Activated CD4-positive, alpha-beta T cell treated with anti-CD3 and anti-CD28 coated beads, Interleukin-2, amount 10 ng/mL, durations not matched to agents 7 days and 5 days (primary cell): Measurements from ENCODE around the gene C8B. TPM values are rescaled to one million over a fixed set of nuclear protein-coding genes. Genes with fewer than 3 reads are reported as not detected.

ENCODE experiments used
- CTCF ChIA-PET: fragments of 350-600 bp; sonication (Branson Sonifier 250); formaldehyde crosslinking; loops from one replicate; lab custom pipeline; 2021; ENCODE audit warnings: antibody characterized with exemption; lab: Charles Lee
- POLR2A ChIA-PET: fragments of 350-600 bp; sonication (Branson Sonifier 250); formaldehyde crosslinking; loops from one replicate; lab custom pipeline; 2021; ENCODE audit warnings: antibody characterized with exemption; lab: Charles Lee
- DNase-seq: peaks from one replicate; pipeline ENCODE4 v3.0.0-alpha.2; 2020
- H3K27ac Mint-ChIP-seq: one replicate; pipeline ENCODE4 v1.8.0; 2021; ENCODE audit warnings: mild to moderate bottlenecking, moderate library complexity, mixed read lengths
- H3K27me3 Mint-ChIP-seq: one replicate; pipeline ENCODE4 v1.8.0; 2021; ENCODE audit warnings: mixed read lengths
- H3K36me3 Mint-ChIP-seq: one replicate; pipeline ENCODE4 v1.8.0; 2021; ENCODE audit warnings: low read depth, mixed read lengths
- H3K4me1 Mint-ChIP-seq: one replicate; pipeline ENCODE4 v1.8.0; 2021; ENCODE audit warnings: mixed read lengths
- H3K4me3 Mint-ChIP-seq: one replicate; pipeline ENCODE4 v1.8.0; 2021; ENCODE audit warnings: mild to moderate bottlenecking, moderate library complexity, mixed read lengths
- H3K9me3 Mint-ChIP-seq: one replicate; pipeline ENCODE4 v1.8.0; 2021; ENCODE audit warnings: mixed read lengths
- total RNA-seq, 2 experiments: library from RNA; stranded (reverse); gene quantifications; one replicate each; pipeline ENCODE4 v1.2.3, GENCODE V29; 2021

Gene C8B
- total RNA-seq, 2 experiments from 2014 or later, result not detected

- no peaks in the 10 kb centered on the region for H3K27me3 Mint-ChIP-seq
- DNase-seq, result no peak
- no peaks in the 10 kb centered on the region for H3K4me1 Mint-ChIP-seq
- H3K9me3 Mint-ChIP-seq, result no peaks in the 10 kb centered on the region
- POLR2A ChIA-PET, result no interaction called here
- CTCF ChIA-PET, result no interaction called here
- H3K4me3 Mint-ChIP-seq, result no peak overlapping the region
- no peak overlapping the region for H3K27ac Mint-ChIP-seq
- no peaks in the 10 kb centered on the region for H3K36me3 Mint-ChIP-seq
Measured at GRCh38 chr1:56938646-56939045, 27.2 kb downstream of the C8B start.

GRCh38 chr1:56934430-56935060 is 31.3 kb downstream of the C8B start:
- no peak overlapping the region for H3K27ac Mint-ChIP-seq
- H3K4me1 Mint-ChIP-seq, result no peaks in the 10 kb centered on the region
- CTCF ChIA-PET, result no interaction called here
- POLR2A ChIA-PET, result no interaction called here
- H3K27me3 Mint-ChIP-seq, result no peaks in the 10 kb centered on the region
- no peaks in the 10 kb centered on the region for H3K9me3 Mint-ChIP-seq
- no peaks in the 10 kb centered on the region for H3K36me3 Mint-ChIP-seq
- DNase-seq, result no peak
- no peak overlapping the region for H3K4me3 Mint-ChIP-seq

- no peak overlapping the region for H3K27ac Mint-ChIP-seq
- no peak for DNase-seq
- no peaks in the 10 kb centered on the region for H3K9me3 Mint-ChIP-seq
- POLR2A ChIA-PET, result no interaction called here
- CTCF ChIA-PET, result no interaction called here
- no peaks in the 10 kb centered on the region for H3K36me3 Mint-ChIP-seq
- H3K27me3 Mint-ChIP-seq, result no peaks in the 10 kb centered on the region
- no peaks in the 10 kb centered on the region for H3K4me1 Mint-ChIP-seq
- no peak overlapping the region for H3K4me3 Mint-ChIP-seq
Measured at GRCh38 chr1:56933606-56934005, 32.2 kb downstream of the C8B start.

GRCh38 chr1:56933161-56933560 is 32.7 kb downstream of the C8B start:
- Mint-ChIP-seq H3K9me3 (no peaks in the 10 kb centered on the region), H3K36me3 (no peaks in the 10 kb centered on the region), H3K4me1 (no peaks in the 10 kb centered on the region), H3K27me3 (no peaks in the 10 kb centered on the region), H3K4me3 (no peak overlapping the region), H3K27ac (no peak overlapping the region)
- no peak for DNase-seq
- ChIA-PET POLR2A (no interaction called here), CTCF (interaction anchor here (1.0 kb wide), 1 partner anchor 12 kb away, joined by 3 read pairs; no protein-coding TSS in a partner anchor)

- ChIA-PET POLR2A (no interaction called here), CTCF (no interaction called here)
- Mint-ChIP-seq H3K27me3 (no peaks in the 10 kb centered on the region), H3K4me3 (no peak overlapping the region), H3K36me3 (no peaks in the 10 kb centered on the region), H3K4me1 (no peaks in the 10 kb centered on the region), H3K27ac (no peak overlapping the region), H3K9me3 (no peaks in the 10 kb centered on the region)
- no peak for DNase-seq
Measured at GRCh38 chr1:56931686-56932085, 34.1 kb downstream of the C8B start.

- H3K27ac Mint-ChIP-seq, result no peak overlapping the region
- DNase-seq, result no peak
Measured at GRCh38 chr1:56931211-56931610, 34.6 kb downstream of the C8B start.

GRCh38 chr1:56929492-56929891 is 36.3 kb downstream of the C8B start:
- ChIA-PET CTCF (no interaction called here), POLR2A (no interaction called here)
- H3K27me3 Mint-ChIP-seq, result no peaks in the 10 kb centered on the region
- H3K4me3 Mint-ChIP-seq, result no peak overlapping the region
- H3K4me1 Mint-ChIP-seq, result no peaks in the 10 kb centered on the region
- no peak overlapping the region for H3K27ac Mint-ChIP-seq
- no peaks in the 10 kb centered on the region for H3K36me3 Mint-ChIP-seq
- DNase-seq, result no peak
- H3K9me3 Mint-ChIP-seq, result no peaks in the 10 kb centered on the region

More at GRCh38 chr1:56931211-56931610, 34.6 kb downstream of the C8B start:
- H3K4me1 Mint-ChIP-seq, result no peaks in the 10 kb centered on the region
- no peaks in the 10 kb centered on the region for H3K36me3 Mint-ChIP-seq
- ChIA-PET POLR2A (no interaction called here), CTCF (no interaction called here)
- no peaks in the 10 kb centered on the region for H3K27me3 Mint-ChIP-seq
- no peak overlapping the region for H3K4me3 Mint-ChIP-seq
- H3K9me3 Mint-ChIP-seq, result no peaks in the 10 kb centered on the region

GRCh38 chr1:56927986-56928385 is 37.8 kb downstream of the C8B start:
- Mint-ChIP-seq H3K27ac (no peak overlapping the region), H3K27me3 (no peaks in the 10 kb centered on the region), H3K4me3 (no peak overlapping the region), H3K9me3 (no peaks in the 10 kb centered on the region), H3K36me3 (no peaks in the 10 kb centered on the region), H3K4me1 (no peaks in the 10 kb centered on the region)
- DNase-seq, result no peak
- ChIA-PET POLR2A (no interaction called here), CTCF (no interaction called here)

GRCh38 chr1:56927171-56927570 is 38.6 kb downstream of the C8B start:
- ChIA-PET POLR2A (no interaction called here), CTCF (no interaction called here)
- Mint-ChIP-seq H3K4me1 (no peaks in the 10 kb centered on the region), H3K9me3 (no peaks in the 10 kb centered on the region), H3K4me3 (no peak overlapping the region), H3K27ac (no peak overlapping the region), H3K27me3 (no peaks in the 10 kb centered on the region), H3K36me3 (no peaks in the 10 kb centered on the region)
- no peak for DNase-seq

GRCh38 chr1:56925193-56925592 is 40.6 kb downstream of the C8B start:
- CTCF ChIA-PET, result no interaction called here
- H3K4me1 Mint-ChIP-seq, result no peaks in the 10 kb centered on the region

GRCh38 chr1:56924116-56924515 is 41.7 kb downstream of the C8B start:
- no peak for DNase-seq
- no peak overlapping the region for H3K4me3 Mint-ChIP-seq
- H3K27me3 Mint-ChIP-seq, result no peaks in the 10 kb centered on the region
- ChIA-PET CTCF (no interaction called here), POLR2A (no interaction called here)
- H3K36me3 Mint-ChIP-seq, result no peaks in the 10 kb centered on the region
- no peak overlapping the region for H3K27ac Mint-ChIP-seq
- H3K4me1 Mint-ChIP-seq, result no peaks in the 10 kb centered on the region
- H3K9me3 Mint-ChIP-seq, result no peaks in the 10 kb centered on the region

More at GRCh38 chr1:56925193-56925592, 40.6 kb downstream of the C8B start:
- Mint-ChIP-seq H3K4me3 (no peak overlapping the region), H3K9me3 (no peaks in the 10 kb centered on the region), H3K27ac (no peak overlapping the region), H3K27me3 (no peaks in the 10 kb centered on the region), H3K36me3 (no peaks in the 10 kb centered on the region)
- no peak for DNase-seq
- POLR2A ChIA-PET, result no interaction called here

- Mint-ChIP-seq H3K9me3 (no peaks in the 10 kb centered on the region), H3K27me3 (no peaks in the 10 kb centered on the region), H3K4me1 (no peaks in the 10 kb centered on the region), H3K36me3 (no peaks in the 10 kb centered on the region), H3K27ac (no peak overlapping the region), H3K4me3 (no peak overlapping the region)
- no peak for DNase-seq
- ChIA-PET CTCF (no interaction called here), POLR2A (no interaction called here)
Measured at GRCh38 chr1:56923201-56923600, 42.6 kb downstream of the C8B start.

- H3K4me1 Mint-ChIP-seq, result no peaks in the 10 kb centered on the region
- H3K4me3 Mint-ChIP-seq, result no peak overlapping the region
- no peaks in the 10 kb centered on the region for H3K27me3 Mint-ChIP-seq
- no peaks in the 10 kb centered on the region for H3K9me3 Mint-ChIP-seq
- DNase-seq, result no peak
- ChIA-PET POLR2A (no interaction called here), CTCF (no interaction called here)
- no peaks in the 10 kb centered on the region for H3K36me3 Mint-ChIP-seq
- no peak overlapping the region for H3K27ac Mint-ChIP-seq
Measured at GRCh38 chr1:56922507-56922906, 43.3 kb downstream of the C8B start.

- POLR2A ChIA-PET, result no interaction called here
- Mint-ChIP-seq H3K9me3 (no peaks in the 10 kb centered on the region), H3K36me3 (no peaks in the 10 kb centered on the region), H3K27me3 (no peaks in the 10 kb centered on the region), H3K27ac (no peak overlapping the region), H3K4me1 (no peaks in the 10 kb centered on the region), H3K4me3 (no peak overlapping the region)
- DNase-seq, result no peak
- CTCF ChIA-PET, result no interaction called here
Measured at GRCh38 chr1:56922070-56922469, 43.7 kb downstream of the C8B start.
